Gastroesophageal sphincter (tissue), 3 donors: ENCODE results near the gene FAM118B.

Source experiments
- EP300 ChIP-seq: sonication (generic); formaldehyde crosslinking; IDR thresholded peaks from one replicate; pipeline ENCODE4 v1.6.1; 2017; ENCODE audit warnings: antibody characterized with exemption, mild to moderate bottlenecking
- POLR2A ChIP-seq, 2 donors: fragments of 450-650 bp; IDR thresholded peaks; one replicate each; pipeline ENCODE4 v1.6.1; 2017; ENCODE audit warnings: antibody characterized with exemption in 2 of 2, mild to moderate bottlenecking in 2 of 2, moderate library complexity in 1 of 2
- TF ChIP-seq, protein P1 (sequence below), 4 experiments: fragments of 200-600 bp in 2 of 4; fragments of 450-650 bp in 2 of 4; sonication (generic) in 1 of 4; IDR thresholded peaks; one replicate each; pipeline ENCODE4 v1.5.1; 2017 to 2019; ENCODE audit warnings: antibody characterized with exemption in 4 of 4, mild to moderate bottlenecking in 2 of 4, moderate library complexity in 2 of 4

GRCh38 chr11:126202646-126203359, 8.8 kb upstream of the FAM118B start:
- no peak for TF ChIP-seq POLR2A (IDR thresholded peaks at IDR 0.05)
- TF ChIP-seq, protein P1, sequence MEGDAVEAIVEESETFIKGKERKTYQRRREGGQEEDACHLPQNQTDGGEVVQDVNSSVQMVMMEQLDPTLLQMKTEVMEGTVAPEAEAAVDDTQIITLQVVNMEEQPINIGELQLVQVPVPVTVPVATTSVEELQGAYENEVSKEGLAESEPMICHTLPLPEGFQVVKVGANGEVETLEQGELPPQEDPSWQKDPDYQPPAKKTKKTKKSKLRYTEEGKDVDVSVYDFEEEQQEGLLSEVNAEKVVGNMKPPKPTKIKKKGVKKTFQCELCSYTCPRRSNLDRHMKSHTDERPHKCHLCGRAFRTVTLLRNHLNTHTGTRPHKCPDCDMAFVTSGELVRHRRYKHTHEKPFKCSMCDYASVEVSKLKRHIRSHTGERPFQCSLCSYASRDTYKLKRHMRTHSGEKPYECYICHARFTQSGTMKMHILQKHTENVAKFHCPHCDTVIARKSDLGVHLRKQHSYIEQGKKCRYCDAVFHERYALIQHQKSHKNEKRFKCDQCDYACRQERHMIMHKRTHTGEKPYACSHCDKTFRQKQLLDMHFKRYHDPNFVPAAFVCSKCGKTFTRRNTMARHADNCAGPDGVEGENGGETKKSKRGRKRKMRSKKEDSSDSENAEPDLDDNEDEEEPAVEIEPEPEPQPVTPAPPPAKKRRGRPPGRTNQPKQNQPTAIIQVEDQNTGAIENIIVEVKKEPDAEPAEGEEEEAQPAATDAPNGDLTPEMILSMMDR (IDR thresholded peaks at IDR 0.05): no peak
- no peak for TF ChIP-seq EP300
